GM19351 (cell line): ENCODE measurements around the gene JAG1.

Experiments
- ATAC-seq: cut with Tn5 transposase; IDR thresholded peaks from one replicate; pipeline ENCODE4 v1.9.1; 2021; ENCODE audit warnings: mild to moderate bottlenecking, moderate library complexity; ENCODE audit not compliant: unreplicated experiment

Gene JAG1

DNA sequence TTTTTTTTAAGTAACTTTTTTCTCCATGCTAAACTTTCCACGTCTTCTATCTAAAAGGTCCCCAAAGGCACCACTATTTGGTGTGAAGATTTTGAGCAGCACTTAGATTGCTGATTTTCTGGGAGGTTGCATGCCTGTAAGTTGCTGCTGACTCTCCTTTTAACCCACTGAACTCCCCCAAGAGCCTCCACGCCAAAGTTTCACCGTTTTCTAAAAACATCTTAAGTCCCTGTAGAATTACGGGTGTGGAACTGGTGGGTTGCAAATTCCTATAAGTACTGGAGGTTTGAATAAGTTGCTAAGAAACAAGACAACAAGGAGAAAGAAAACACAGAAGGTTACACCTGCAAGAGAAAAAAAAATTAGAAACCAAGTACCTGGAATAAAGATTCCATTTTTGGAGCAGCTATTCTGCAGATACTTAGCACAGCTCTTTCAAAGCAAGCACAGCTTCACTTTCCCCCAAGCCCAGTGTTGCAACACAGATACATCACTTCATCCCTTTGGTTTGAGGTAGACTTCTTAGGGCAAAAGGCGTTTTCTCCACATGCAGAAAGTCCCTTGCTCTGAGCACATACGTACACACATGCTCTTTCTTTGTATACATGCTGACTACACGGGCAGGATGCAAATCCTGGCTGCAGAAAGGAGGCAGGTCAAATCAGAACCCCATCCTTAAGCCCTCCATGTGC, 5.0 kb downstream of the JAG1 start:
- no peak for ATAC-seq

DNA sequence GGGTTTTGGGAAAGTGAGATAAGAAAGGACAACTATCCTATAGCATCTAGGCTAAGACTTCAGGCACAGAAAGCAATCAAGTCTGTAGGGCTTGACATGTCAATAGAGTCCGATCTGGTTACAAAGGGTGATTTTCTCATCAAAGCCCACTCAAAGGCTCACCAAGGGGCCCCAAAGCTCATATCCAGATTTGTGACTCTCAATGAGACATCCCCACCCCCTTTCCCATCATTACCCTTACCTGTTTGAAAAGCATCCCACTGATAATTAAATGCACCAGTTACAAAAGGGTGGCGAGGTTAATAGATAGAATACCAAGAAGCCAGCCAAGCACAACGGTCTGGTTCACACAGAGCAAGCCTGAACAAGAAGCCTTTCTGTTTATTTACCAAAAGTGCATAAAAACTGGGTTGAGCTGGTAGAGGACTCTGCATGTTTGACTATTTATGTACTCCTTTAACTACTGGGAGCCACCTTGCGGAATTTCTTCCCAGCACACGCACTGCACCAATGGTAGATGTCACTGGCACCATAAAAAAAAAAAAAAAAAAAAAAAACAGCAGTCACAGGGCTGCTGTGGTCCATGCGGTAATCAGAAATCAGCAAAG, 6.1 kb downstream of the JAG1 start:
- ATAC-seq = no peak

DNA sequence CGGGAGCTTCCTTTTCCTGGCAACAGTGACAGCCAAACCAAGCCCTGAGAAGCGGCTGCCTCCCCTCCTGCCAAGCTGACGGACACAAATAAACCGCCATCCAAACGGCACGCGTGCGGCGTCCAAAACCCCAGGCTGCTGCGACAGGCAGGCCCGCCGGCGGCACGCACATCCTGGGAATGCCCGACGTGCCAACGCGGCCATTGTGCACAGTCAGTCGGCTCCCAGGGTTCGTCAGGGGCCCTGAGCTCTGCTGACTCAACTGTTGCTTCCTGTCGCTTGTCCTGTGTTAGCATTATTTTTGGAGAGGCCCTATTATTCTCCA, 6.8 kb downstream of the JAG1 start:
- ATAC-seq = no peak

DNA sequence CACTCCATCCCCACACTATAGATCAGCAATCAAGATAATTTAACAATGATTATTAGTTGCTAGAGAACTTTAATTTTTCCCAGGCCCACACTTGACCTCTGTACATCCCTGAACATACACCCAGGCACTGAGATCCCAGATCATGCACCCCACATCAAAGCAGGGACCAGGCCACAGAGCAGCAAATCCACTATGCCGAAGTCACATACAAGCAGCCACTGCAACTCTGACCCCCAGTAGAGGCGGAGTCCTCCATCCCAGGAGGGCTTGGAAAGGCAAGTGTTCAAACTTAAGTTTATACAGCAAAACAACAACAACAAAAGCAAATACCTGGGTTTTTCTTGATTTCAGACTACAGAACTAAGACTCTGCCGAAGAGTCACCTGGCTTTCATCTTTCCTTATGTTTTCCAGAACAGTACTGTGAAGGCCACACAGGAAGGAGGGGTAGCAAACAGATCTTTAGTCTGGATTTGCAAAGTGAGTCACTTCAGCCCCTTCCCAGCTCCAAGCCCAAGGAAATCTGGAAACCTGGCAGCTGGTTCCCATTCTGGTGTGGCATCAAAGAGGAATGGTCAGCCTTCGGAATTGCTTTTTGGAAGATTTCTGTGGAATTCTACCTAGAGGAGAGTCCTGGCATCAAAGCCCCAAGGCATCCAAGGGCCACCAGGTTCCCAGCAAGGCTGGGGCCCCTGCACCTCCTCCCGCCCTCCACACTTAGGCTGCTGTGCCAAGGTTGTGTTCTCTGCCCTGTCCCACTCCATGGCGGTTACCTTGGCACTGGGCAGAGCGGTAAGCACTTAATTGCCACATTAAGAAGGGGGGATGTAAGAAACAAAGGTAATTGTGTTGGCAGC, 7.3 kb downstream of the JAG1 start:
- ATAC-seq = no peak

DNA sequence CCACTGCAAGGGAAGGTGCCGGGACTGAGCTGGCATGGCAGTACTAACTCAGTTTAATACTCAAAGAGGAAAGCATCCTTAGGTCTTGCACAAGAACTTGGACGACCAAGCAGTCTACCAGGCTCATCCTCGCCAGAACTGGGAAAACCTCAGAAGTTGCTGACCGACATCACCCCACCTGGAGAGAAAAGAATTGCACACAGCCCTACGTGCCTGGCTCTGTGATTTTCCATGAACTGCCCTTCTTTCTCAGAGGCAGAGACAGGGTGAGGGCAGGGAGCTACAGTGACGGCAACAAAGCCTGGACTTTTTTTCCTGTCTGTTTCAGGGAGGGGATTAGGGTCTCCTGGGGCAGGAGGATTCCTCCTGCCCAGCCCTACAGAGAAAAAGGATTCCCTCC, 8.0 kb downstream of the JAG1 start:
- no peak for ATAC-seq

DNA sequence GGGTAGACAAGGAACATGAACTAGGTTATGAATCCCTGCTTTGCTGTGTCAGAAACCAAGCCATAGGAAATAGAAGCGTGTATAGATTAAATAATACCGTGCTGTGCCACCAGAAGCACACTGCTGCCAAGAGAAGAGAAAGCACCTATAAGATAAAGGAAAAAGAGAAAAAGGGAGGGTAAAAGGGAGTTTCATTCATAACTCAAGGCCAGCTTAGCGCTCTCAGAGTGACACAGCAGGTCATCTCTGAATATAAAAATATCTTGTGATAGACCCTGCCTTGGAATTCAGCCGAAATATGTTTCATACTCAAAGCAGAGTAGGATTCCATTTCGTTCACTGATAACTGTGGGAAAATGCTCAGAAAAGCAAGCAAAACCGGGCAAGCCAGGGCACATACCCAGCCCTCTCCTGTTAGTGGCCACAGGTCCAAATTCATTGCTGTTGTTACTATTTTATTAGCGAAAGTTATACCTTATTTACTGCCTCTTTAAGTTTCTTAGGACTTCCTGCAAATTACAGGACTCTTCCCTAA, 8.7 kb downstream of the JAG1 start:
- ATAC-seq = no peak

DNA sequence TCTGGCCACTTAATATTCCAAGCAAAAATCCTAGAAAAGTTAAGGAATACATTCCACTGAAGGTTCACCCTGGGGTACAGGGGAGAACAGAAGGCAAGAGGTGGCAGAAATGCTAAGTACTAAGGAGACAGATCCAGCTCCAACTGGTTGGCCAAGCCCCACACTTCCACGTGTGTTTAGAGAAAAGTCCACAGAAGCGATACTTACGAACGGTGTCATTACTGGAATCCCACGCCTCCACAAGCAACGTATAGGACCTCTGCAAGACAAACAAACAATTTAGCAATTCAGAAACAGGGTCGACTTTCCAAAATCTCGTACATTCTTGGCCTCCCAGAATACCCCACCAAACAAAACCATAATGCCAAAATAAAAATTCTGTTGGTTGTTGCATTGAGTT, 10.0 kb downstream of the JAG1 start:
- ATAC-seq = no peak

DNA sequence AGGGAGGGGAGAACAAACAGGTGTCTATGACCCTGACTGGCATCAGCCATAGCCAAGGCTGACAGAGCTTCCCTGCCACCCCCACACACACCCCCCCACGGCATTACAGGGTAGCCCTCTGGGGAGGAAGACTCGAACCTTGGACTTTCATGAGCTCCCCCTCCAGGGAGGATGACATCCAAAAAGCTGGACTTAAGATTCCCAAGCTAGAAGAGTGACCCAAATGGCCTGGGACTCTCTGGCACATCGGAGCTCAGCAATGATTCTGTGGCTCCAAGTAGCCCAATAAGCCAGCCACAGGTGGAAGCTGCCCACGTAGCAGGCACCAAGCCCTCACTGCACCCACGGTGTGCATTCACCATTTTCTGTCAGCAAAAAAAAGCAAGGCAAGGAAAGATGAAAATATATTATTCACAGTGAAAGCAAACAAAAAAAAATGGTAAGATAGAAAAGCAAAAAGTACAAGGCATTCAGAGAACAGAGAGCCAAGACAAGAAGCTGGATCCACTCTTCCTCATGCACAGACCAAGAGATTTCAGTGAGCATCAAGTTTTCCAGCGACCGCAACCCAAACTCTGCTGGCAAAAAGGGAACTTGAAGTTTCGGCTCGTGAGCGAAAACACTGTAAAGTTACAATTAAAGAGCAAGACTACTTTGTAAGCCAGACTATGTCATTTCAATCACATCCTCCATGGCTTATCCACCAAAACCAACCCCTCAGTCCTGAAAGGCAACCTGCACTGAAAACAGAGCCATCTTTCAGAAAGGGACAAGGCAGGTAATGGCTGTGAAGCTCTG, 10.9 kb downstream of the JAG1 start:
- no peak for ATAC-seq

DNA sequence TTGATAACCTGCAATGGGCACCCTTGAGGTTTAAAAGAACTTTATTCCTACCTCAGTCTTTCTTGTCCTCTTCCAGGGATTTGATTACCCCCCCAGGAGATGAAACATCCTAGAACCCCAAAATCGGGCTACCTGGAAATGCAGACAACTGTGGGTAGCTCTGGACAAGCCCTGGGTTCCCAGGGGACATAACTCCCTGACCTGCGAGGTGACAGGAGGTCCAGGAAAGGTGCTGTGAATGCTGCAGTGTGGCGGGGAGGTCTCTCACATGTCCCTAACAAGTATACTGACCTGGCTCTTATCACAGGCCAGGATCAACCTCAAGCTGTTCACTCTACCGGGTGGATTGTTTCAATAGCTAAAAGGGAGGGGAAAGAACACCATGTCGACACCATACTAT, 11.6 kb downstream of the JAG1 start:
- no peak for ATAC-seq

DNA sequence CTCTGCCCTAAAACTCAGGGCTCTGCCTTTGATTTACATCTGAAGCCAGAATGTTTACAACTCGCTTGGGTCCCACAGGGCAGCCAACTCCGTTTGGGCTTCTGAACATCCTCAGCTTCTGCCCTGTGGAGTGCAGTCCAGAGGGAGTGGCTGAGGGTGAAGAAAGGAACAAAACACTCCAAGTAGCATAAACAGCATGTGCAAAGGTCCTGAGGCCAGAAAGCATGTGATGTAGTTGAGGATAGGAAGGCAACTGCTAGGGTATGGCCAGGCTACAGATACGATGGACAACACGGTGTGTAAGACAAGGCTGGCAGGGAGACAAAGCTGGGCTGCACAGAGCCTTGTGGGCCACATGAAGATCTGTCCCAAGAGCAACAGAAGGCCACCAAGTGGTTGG, 12.5 kb downstream of the JAG1 start:
- no peak for ATAC-seq

DNA sequence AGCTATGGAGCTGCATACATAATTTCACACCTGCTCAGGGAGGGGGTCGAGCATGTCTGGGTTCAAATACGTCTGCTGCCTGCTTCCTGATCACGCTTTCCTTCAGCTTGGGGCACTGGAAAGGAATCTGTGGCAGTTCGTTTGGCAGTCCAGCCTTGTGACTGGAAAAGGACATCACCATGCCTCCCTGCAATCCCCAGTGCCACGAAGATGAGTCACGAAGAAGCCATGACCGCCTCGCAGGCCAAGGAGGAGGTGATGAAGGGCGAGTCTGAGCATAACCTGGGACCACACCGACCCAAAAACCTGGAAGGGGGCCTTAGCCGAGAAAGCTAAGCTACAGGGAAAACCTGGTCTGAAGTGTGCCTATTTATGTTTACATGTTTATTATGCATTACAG, 13.1 kb downstream of the JAG1 start:
- ATAC-seq = no peak

DNA sequence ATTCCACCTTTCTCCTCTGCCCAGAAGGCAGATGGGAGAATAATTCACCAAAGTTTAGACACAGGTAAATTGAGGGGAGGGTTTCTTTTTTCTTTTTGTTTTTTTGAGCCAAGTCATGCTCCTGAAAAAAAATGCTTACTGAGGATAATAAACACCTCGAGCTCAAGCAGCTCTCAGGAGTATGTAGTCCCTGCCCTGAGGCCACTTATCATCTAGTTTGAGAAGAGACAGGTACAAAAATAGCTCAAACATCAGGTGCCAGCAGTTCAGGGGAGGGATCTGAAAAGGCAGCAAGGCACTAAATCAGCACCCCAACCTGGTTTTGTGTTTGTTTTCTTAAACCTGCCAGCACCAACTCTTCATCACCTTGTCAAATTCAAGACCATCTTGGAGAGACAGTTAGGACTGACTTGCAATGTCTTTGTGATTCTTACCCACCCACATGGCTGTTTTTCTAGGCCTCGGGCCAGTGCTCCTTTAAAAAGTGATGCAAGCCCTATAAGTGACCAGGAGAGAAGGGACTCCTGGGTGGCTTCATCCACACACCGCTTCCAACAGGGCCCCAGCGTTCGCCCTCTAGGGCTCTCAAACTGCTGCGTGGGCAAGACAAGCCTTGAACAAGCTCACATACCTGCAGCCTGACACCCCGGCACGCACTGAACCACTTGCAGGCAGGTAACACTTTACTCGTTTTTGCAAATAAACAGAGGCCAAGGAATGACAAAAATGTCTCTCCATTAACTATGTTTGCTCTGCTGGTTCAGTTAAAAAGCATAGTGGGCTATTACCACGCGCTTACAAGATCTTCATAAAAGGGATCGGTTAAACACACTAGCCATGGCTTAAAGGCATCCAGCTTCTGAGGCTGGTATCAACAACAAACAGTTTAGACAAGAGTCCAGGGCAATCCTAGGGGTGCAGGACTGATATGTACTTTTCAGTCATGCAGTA, 13.9 kb downstream of the JAG1 start:
- ATAC-seq = no peak

DNA sequence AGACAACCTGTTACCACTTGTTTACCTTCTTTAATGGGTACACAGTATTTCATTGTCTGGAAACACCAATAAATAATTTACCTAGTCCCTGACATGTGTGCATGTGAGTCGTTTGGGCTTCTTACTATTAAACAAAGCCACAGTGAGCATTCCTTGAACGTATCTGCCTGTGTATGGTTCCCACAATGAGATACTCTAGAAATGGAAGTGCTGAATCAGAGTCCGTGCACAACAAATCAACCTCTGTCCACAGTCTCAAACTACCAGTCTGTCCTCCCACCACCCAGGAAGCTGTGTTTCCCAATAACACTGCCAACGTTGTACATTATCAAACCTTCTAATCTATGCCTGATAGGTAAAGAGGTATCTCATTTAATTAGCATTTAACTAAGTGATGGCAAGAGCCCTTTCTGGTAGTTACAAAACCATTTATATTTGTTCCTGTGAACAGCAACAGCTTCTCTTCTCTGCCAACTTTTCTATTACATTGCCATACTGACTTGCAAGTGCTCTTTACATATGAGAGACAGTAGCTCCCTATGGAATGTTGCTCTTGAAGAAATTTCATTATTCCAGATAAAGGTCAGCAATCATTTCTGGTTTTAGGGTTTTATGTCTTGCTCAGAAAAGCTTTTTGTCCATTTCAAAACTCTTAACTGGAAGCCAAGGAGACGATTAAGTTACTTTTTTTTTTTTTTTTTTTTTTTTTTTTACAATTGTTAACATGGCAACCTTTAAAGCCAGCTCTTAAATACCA, 14.7 kb downstream of the JAG1 start:
- no peak for ATAC-seq

DNA sequence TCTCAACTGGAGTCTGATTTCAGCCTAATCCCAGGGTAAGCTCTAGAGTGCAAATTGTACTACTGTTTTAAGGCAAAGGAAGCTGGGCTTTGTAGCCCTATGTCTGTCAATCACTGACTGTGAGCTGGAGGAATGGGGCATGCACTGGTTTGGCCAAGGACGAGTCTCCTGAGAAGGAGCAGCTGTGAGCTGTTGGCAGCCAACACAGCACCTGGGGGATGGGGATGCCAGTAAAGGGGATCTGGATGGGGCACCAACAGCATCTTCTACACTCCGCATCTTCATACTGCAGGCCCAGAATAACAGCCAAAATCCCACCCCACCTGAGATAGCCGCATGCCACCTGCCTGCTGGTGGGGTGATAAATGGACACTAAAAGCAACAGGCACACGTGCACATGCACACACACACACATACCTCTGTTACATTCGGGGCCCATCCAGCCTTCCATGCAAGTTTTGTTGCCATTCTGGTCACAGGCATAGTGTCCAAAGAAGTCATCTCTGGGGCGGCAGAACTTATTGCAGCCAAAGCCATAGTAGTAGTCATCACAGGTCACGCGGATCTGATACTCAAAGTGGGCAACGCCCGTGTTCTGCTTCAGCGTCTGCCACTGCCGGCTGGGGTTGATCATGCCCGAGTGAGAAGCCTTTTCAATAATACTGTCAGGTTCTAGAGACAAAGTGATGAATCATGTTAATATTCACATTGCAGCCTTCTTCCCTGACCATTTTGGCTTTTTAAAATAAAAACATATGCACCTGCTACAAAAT, 15.6 kb downstream of the JAG1 start:
- no peak for ATAC-seq

DNA sequence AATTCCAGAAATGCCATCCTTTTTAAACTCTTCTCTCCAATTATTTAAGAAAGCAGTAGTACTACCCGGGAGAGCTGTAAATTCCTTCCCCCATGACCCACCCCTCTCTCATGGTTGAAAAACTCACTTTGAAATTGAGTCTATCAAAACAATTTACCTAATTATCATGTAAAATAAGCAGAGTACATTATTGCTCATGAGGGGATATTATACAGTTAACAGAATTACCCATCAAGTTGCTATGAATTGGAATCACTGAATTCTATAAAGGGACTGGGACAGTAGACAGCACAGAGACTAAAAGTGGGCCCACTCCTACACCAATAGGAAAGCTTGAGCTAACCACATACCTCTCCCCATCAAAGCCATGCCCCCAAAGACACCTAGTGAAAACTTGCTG, 16.3 kb downstream of the JAG1 start:
- no peak for ATAC-seq

DNA sequence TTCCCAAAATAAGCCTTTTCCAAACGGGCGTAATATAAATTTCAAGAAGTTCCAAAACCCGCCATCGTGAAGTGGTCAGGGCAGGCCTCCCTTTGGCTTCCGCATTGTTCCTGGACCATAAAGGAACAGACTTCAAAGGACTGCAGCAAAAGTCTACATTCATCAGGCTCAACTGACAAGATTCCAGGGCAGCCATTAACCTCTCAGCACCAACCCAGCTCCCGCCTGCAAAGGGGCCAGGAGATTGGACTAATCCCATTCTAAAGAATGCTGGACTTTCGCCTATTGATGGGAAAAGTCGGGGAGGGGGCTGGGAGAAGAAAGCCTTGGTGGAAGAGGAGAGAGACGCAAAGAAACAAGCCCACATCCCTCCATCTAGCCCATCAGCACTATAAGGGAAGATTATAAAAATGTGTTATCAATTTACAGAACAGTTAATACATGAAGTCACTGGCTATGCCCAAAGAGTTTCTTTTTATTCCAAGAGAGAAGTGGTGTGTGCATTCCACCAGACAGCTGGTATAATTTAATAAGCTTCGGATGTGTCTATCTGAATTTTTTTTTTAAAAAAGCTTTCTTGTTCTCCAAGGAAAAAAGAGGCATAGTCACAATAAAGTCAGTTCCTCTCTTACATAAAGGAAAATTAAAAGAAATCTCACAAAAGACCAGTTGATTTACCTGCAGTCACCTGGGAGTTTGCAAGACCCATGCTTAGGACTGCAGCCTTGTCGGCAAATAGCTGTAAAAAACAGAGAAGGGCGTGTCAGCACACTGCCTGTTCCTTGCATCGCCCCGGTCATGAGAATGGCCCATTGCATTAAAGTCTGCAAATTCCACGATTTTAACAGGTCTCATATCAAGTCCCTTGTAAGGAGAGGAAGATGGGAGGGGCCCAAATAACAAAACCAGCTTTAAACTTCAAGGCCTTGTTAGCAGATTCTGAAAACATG, 17.8 kb downstream of the JAG1 start:
- ATAC-seq = no peak

DNA sequence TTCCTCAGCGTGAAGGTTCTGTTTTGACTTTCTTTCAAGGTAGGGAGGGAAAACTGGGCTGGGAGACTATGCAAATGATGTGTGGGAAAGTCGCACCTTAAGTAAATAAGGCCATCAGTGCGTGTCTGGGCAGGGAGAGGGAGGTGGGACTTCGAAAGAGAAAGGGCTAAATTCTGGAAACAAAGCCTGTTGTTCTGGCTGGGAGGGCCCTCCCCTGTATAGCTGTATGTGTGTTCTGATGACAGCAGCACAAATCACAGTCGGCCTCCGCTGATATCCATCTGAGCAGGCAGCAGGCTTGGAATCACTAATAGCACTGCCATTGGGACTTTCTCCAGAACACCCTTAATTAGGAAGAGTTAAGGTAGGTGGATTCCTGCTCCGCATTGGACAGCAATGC, 19.2 kb downstream of the JAG1 start:
- ATAC-seq = no peak

DNA sequence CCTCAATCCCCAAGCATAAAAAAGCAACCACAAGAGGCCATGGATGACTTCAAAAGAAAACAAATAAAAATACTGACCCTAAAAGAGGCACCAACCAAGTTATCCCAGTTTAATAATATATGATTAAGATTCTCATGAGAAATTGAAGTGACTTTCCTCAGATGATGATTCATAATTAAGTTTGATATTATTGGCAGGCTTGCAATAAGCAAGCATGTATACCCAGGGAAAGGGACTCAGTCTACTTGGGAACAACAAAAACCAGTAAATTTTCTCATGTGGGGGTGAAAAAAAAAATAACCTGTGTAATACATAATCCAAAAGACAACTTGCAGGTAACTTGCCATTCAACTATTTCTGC, 19.6 kb downstream of the JAG1 start:
- ATAC-seq = no peak
